HG03039 (cell line): Measurements from ENCODE around the gene GHRHR.

Source experiments
- ATAC-seq: cut with Tn5 transposase; IDR thresholded peaks from one replicate; pipeline ENCODE4 v1.9.1; 2021; ENCODE audit warnings: mild to moderate bottlenecking, moderate library complexity; ENCODE audit not compliant: unreplicated experiment

GHRHR gene

GRCh38 chr7:30983914-30984247 is 20.1 kb downstream of the GHRHR start:
- ATAC-seq: no peak

GRCh38 chr7:30984359-30985107 is 20.8 kb downstream of the GHRHR start:
- no peak for ATAC-seq

GRCh38 chr7:30985756-30986155 is 22.0 kb downstream of the GHRHR start:
- no peak for ATAC-seq

GRCh38 chr7:30986331-30986730 is 22.6 kb downstream of the GHRHR start:
- ATAC-seq: no peak

- ATAC-seq: no peak
These were observed 23.0 kb downstream of the GHRHR start for GRCh38 chr7:30986738-30987137.

GRCh38 chr7:30987178-30987577 is 23.4 kb downstream of the GHRHR start:
- ATAC-seq: no peak

- ATAC-seq: no peak
These were observed 24.2 kb downstream of the GHRHR start for GRCh38 chr7:30987936-30988335.

- ATAC-seq: no peak
These were observed 24.7 kb downstream of the GHRHR start for GRCh38 chr7:30988351-30989005.

GRCh38 chr7:30989008-30989823 is 25.5 kb downstream of the GHRHR start:
- ATAC-seq: no peak

GRCh38 chr7:30989824-30990672 is 26.3 kb downstream of the GHRHR start:
- no peak for ATAC-seq

GRCh38 chr7:30990673-30991170 is 27.0 kb downstream of the GHRHR start:
- ATAC-seq: no peak

- ATAC-seq: no peak
These were observed 28.7 kb downstream of the GHRHR start for GRCh38 chr7:30992414-30992813.

GRCh38 chr7:30994206-30995100 is 30.7 kb downstream of the GHRHR start:
- no peak for ATAC-seq

GRCh38 chr7:30995536-30995935 is 31.8 kb downstream of the GHRHR start:
- no peak for ATAC-seq

GRCh38 chr7:30996256-30996655 is 32.5 kb downstream of the GHRHR start:
- no peak for ATAC-seq

- ATAC-seq: no peak
These were observed 33.1 kb downstream of the GHRHR start for GRCh38 chr7:30996883-30997282.

- no peak for ATAC-seq
These were observed 33.6 kb downstream of the GHRHR start for GRCh38 chr7:30997316-30997715.

GRCh38 chr7:30998180-30998579 is 34.4 kb downstream of the GHRHR start:
- no peak for ATAC-seq

GRCh38 chr7:31000161-31000693 is 36.5 kb downstream of the GHRHR start:
- no peak for ATAC-seq
